BLaER1 (cell line): ENCODE results near the gene ERBB3.
A peak's percentile ranks its signal among the peaks of the same experiment; 100 is the strongest.

Experiments
- H3K27ac ChIP-seq: shearing (Covaris generic); formaldehyde crosslinking; 2 replicates; pipeline ENCODE4 v1.8.1; 2022
- H3K27me3 ChIP-seq: shearing (Covaris generic); formaldehyde crosslinking; 2 replicates; pipeline ENCODE4 v1.8.1; 2022
- H3K36me3 ChIP-seq: shearing (Covaris generic); formaldehyde crosslinking; 2 replicates; pipeline ENCODE4 v1.8.1; 2022
- H3K4me1 ChIP-seq: shearing (Covaris generic); formaldehyde crosslinking; 2 replicates; pipeline ENCODE4 v1.8.1; 2022
- H3K4me2 ChIP-seq: shearing (Covaris generic); formaldehyde crosslinking; 2 replicates; pipeline ENCODE4 v1.8.1; 2022
- H3K4me3 ChIP-seq: shearing (Covaris generic); formaldehyde crosslinking; 2 replicates; pipeline ENCODE4 v1.8.1; 2022
- H3K9ac ChIP-seq: shearing (Covaris generic); formaldehyde crosslinking; 2 replicates; pipeline ENCODE4 v1.8.1; 2022
- H3K9me3 ChIP-seq: shearing (Covaris generic); formaldehyde crosslinking; 2 replicates; pipeline ENCODE4 v1.8.1; 2022
- H4K20me1 ChIP-seq: shearing (Covaris generic); formaldehyde crosslinking; 2 replicates; pipeline ENCODE4 v1.8.1; 2022
- Cebpa-rat ChIP-seq: shearing (Covaris generic); IDR thresholded peaks from 2 replicates; pipeline ENCODE4 v1.8.1; 2022

ERBB3 gene

DNA sequence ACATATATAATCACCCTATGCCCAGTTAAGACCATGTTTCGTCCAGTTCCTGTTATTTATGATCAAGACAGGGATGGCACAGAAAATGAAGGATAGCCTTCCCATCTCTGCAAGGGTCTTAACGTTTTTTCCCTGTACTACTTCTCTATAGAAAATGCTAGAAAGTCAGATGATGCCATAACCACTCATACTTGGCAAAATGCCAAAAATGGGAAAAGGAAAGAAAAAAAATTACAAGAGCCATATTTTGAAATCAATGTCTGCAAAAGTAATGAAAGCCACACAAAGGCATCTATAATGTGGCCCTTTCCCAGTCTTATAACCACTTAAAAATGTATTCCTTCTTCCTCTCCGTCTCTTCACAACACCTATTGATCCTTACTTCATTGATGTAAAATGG is 70.6 kb downstream of the ERBB3 start:
- H3K9me3 ChIP-seq: no peaks in the 10 kb centered on the region
- no peak overlapping the region for H3K9ac ChIP-seq
- no peaks in the 10 kb centered on the region for H3K27me3 ChIP-seq
- no peak overlapping the region for H3K4me2 ChIP-seq
- H4K20me1 ChIP-seq: no peaks in the 10 kb centered on the region
- peaks cover 23% of the 10 kb centered on the region for H3K36me3 ChIP-seq
- H3K27ac ChIP-seq: no peak overlapping the region
- H3K4me1 ChIP-seq: peaks cover 36% of the 10 kb centered on the region
- H3K4me3 ChIP-seq: no peak overlapping the region
- no peak for TF ChIP-seq Cebpa-rat

DNA sequence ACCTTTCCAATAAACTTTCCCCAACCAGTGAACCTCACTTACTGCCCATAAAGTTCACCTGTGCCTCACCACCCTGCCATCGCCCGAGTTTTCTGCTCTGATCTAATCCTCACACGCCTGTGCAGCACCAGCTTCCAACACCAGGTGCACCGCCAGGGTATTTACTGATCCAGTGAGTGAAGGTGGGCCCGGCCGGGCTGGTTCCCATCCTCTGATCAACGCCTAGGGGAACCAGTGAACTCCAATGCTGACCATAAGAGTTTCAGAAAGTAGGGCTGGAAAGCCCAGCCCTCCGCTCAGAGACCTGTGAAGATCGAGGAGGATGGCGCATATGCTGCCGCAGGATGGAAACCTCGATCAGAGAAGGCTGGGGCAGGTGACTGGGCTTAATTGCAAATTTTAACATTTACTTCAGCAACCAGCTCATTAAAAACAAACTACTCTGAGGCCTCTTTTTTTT is 71.7 kb downstream of the ERBB3 start:
- peak overlapping the region; percentile 84 for H3K27ac ChIP-seq
- H3K4me3 ChIP-seq: peak overlapping the region; percentile 75
- H3K9me3 ChIP-seq: no peaks in the 10 kb centered on the region
- H3K9ac ChIP-seq: peak overlapping the region; percentile 88
- H3K27me3 ChIP-seq: no peaks in the 10 kb centered on the region
- TF ChIP-seq Cebpa-rat: no peak
- no peaks in the 10 kb centered on the region for H4K20me1 ChIP-seq
- H3K4me1 ChIP-seq: peaks cover 47% of the 10 kb centered on the region
- peaks cover 27% of the 10 kb centered on the region for H3K36me3 ChIP-seq
- peak overlapping the region; percentile 99 for H3K4me2 ChIP-seq

DNA sequence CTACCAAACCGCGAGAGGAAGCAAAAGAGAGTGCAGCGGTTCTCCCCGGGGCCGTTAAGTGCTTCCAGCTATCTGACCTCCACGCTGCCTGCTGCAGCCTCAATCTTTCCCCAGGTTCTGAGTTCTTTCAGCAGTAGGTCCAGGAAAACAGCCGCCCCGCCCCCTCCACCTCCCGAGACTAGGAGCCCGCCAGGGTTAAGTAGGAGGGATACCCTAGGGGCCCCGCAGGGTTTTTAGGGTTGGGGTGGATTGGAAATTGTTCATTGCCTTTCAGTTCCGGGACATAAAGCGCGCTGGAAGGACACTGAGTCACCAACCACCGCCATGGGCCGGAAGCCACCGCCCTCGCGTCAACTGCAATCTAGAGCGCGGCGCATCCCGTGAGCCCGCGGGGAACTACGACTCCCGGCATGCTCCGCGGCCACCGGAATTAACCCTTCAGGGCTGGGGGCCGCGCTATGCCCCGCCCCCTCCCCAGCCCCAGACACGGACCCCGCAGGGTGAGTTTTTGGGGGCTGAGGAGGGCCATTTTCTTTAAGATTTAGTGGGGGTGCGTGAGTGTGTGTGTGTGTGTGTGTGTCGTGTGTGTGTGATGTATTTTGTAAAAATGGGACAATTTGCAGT is 72.3 kb downstream of the ERBB3 start, which contains the start of gene MYL6B:
Gene MYL6B, plus strand, starts transcription at position 456 of the 624 bp plus-strand sequence. CDS start 1,332 bp downstream, outside the sequence.
- Histone ChIP-seq H3K9me3 (no peaks in the 10 kb centered on the region), H3K27ac (peak within 1 kb of the TSS; percentile 84), H4K20me1 (no peaks in the 10 kb centered on the region), H3K4me1 (peaks cover 51% of the 10 kb centered on the region), H3K36me3 (peaks cover 27% of the 10 kb centered on the region), H3K9ac (peak within 1 kb of the TSS; percentile 88), H3K4me3 (peak within 1 kb of the TSS; percentile 75), H3K27me3 (no peaks in the 10 kb centered on the region), H3K4me2 (peak within 1 kb of the TSS; percentile 99)
- no peak for TF ChIP-seq Cebpa-rat
